Ectodermal cell (in vitro differentiated cells): ENCODE results near the gene ANP32A.

Experiments used
- H3K27ac ChIP-seq: 2 replicates; pipeline ENCODE4 v1.7.0; 2013; ENCODE audit warnings: mild to moderate bottlenecking, low read depth, low read length; ENCODE audit not compliant: insufficient read depth, poor library complexity, severe bottlenecking
- H3K27me3 ChIP-seq: 2 replicates; pipeline ENCODE4 v1.7.0; 2013; ENCODE audit warnings: mild to moderate bottlenecking, low read length; ENCODE audit not compliant: insufficient read depth, control insufficient read depth, poor library complexity, severe bottlenecking
- H3K36me3 ChIP-seq: one replicate; pipeline ENCODE4 v1.7.0; 2013; ENCODE audit warnings: low read length; ENCODE audit not compliant: control insufficient read depth, insufficient read depth
- H3K4me1 ChIP-seq: one replicate; pipeline ENCODE4 v1.7.0; 2013; ENCODE audit warnings: low read length; ENCODE audit not compliant: control insufficient read depth, insufficient read depth
- H3K4me3 ChIP-seq: 2 replicates; pipeline ENCODE4 v1.7.0; 2013; ENCODE audit warnings: low read depth, low read length, control low read depth; ENCODE audit not compliant: insufficient read depth
- H3K9me3 ChIP-seq: 2 replicates; pipeline ENCODE4 v1.7.0; 2013; ENCODE audit warnings: mild to moderate bottlenecking, low read length, moderate library complexity; ENCODE audit not compliant: control insufficient read depth
- WGBS, 2 experiments: methylation state at CpG; one replicate each; pipeline ENCODE4 v1.1.7; 2013; ENCODE audit warnings: missing lambda C conversion rate in 2 of 2; 5-methylcytosine and 5-hydroxymethylcytosine counted together

Gene ANP32A

DNA sequence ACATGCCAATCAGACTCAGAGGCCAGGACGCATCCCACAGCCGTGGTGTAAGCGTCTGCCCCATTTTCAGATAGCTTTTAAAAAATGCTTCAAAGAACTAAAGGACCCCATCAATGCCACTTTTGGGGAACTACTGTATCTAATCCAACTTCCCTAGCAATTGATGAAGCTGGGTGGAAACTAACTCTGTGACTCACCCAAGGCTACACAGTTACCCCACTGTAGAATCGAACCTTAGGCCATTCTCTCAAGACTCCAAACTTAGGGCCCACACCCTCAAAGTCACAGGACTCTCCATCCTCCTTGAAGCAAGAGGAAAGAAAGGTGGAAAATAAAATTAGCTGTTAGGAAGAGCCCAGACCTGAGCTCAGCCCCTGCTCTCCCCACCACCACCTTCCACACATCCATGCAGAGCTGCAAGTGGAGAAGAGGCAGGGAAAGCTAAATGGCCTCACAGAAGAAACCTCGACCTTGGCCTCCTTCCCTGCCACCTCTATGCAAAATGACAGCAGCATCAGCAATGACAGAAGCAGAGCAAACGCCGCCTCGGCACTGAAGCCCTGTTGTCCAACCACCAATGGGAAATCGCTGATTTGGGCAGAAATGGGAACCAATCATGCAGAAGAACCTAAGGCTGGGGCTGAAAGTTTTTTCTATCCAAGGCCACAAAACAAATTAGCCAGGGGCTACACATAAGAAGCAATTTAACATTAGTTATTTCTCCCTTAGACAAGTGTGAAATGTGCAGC lies 22.2 kb downstream of the ANP32A start:
- no peaks in the 10 kb centered on the region for H3K36me3 ChIP-seq
- no peaks in the 10 kb centered on the region for H3K9me3 ChIP-seq
- 91% methylated on average over 9 of the region's 9 CpGs for WGBS, 2 experiments
- H3K27ac ChIP-seq, result no peak overlapping the region
- H3K27me3 ChIP-seq, result no peaks in the 10 kb centered on the region
- H3K4me3 ChIP-seq, result no peak overlapping the region
- H3K4me1 ChIP-seq, result peaks cover 38% of the 10 kb centered on the region

DNA sequence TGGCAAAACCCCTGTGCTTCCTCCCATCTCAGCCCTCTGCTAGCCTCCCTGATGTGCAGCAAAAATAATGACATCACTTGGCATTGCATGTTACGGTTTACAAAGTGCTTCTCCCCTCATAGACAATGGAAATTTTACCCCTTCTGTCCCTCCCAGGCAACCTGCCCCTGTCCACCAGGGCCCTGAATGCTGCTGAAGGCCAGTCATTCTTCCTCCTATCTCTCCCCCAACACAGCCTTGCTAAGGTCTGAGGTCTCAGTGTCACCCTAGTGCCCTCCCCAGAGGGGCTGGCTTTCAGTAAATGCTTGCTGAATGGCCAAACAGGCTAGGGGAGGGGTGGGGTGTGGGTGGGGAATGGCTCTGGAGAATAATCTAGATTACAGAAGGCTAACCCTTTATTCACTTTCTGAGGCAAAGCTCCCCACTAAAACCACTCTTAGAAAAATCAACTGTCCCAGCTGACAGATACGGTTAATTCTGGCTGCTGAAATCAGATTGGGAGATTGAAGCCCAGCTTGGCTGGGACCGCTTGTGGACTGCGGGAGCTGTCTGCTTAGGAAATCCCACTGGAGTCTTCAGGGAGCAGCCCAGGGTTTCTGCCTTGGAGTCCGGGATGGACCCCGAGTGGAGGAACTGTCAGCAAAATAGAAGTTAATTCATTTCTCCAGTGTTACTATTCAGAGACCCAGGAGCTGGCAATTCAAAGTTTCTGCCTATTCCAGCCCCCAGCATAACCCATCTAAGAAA lies 22.9 kb downstream of the ANP32A start:
- WGBS, 2 experiments, result 91 to 92% methylated on average over 6 of the region's 6 CpGs
- Histone ChIP-seq H3K36me3 (no peaks in the 10 kb centered on the region), H3K4me3 (no peak overlapping the region), H3K27me3 (no peaks in the 10 kb centered on the region), H3K27ac (no peak overlapping the region), H3K4me1 (peaks cover 44% of the 10 kb centered on the region), H3K9me3 (no peaks in the 10 kb centered on the region)

GRCh38 chr15:68797191-68797590 lies 23.5 kb downstream of the ANP32A start:
- 93% methylated on average over 3 of the region's 3 CpGs for WGBS, 2 experiments
- H3K4me1 ChIP-seq, result peaks cover 50% of the 10 kb centered on the region
- no peak overlapping the region for H3K4me3 ChIP-seq
- no peaks in the 10 kb centered on the region for H3K27me3 ChIP-seq
- no peak overlapping the region for H3K27ac ChIP-seq
- H3K36me3 ChIP-seq, result no peaks in the 10 kb centered on the region
- no peaks in the 10 kb centered on the region for H3K9me3 ChIP-seq

- H3K9me3 ChIP-seq, result no peaks in the 10 kb centered on the region
- WGBS, 2 experiments, result 95 to 97% methylated on average over 6 of the region's 6 CpGs
- no peak overlapping the region for H3K27ac ChIP-seq
- peaks cover 56% of the 10 kb centered on the region for H3K4me1 ChIP-seq
- H3K27me3 ChIP-seq, result no peaks in the 10 kb centered on the region
- H3K36me3 ChIP-seq, result no peaks in the 10 kb centered on the region
- H3K4me3 ChIP-seq, result no peak overlapping the region
These were observed 24.1 kb downstream of the ANP32A start for GRCh38 chr15:68796576-68796975.

GRCh38 chr15:68795298-68795848 lies 25.3 kb downstream of the ANP32A start:
- Histone ChIP-seq H3K27me3 (no peaks in the 10 kb centered on the region), H3K4me3 (no peak overlapping the region), H3K27ac (peak overlapping the region; percentile 74), H3K4me1 (peaks cover 68% of the 10 kb centered on the region), H3K36me3 (no peaks in the 10 kb centered on the region), H3K9me3 (no peaks in the 10 kb centered on the region)
- WGBS, 2 experiments, result 3 to 4% methylated on average over 20 of the region's 20 CpGs

DNA sequence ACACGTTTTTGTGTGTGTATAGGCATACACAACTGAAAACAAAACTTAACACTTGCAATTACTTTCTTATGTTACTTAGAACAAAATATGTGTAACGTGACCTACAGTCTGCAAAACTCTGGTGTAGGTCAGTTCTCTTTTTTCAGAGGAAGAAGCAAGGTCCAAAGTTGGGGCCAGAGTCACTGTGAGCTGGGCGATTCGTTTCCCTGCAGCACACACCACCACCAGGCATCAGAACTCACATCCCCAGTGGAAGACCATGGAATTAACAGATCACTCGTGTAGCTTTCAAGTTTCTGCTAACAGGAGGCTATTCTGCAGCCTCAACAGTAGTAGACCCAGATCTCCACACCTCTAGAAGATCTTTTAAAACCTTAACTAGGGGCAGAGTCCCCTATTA lies 25.8 kb downstream of the ANP32A start:
- WGBS, 2 experiments, result 77 to 80% methylated on average over 5 of the region's 5 CpGs
- H3K9me3 ChIP-seq, result no peaks in the 10 kb centered on the region
- no peaks in the 10 kb centered on the region for H3K36me3 ChIP-seq
- H3K27me3 ChIP-seq, result no peaks in the 10 kb centered on the region
- peaks cover 73% of the 10 kb centered on the region for H3K4me1 ChIP-seq
- H3K27ac ChIP-seq, result no peak overlapping the region
- H3K4me3 ChIP-seq, result no peak overlapping the region

- Histone ChIP-seq H3K36me3 (no peaks in the 10 kb centered on the region), H3K9me3 (no peaks in the 10 kb centered on the region), H3K27me3 (no peaks in the 10 kb centered on the region), H3K27ac (no peak overlapping the region), H3K4me1 (peaks cover 79% of the 10 kb centered on the region), H3K4me3 (no peak overlapping the region)
- WGBS, 2 experiments, result 87 to 91% methylated on average over 4 of the region's 4 CpGs
These were observed 26.4 kb downstream of the ANP32A start for GRCh38 chr15:68794307-68794706.

GRCh38 chr15:68793776-68794175 lies 26.9 kb downstream of the ANP32A start:
- Histone ChIP-seq H3K27ac (no peak overlapping the region), H3K4me3 (no peak overlapping the region), H3K4me1 (peaks cover 81% of the 10 kb centered on the region), H3K9me3 (no peaks in the 10 kb centered on the region), H3K36me3 (no peaks in the 10 kb centered on the region), H3K27me3 (no peaks in the 10 kb centered on the region)
- 89 to 95% methylated on average over 6 of the region's 6 CpGs for WGBS, 2 experiments

- Histone ChIP-seq H3K4me3 (no peak overlapping the region), H3K27ac (no peak overlapping the region), H3K36me3 (no peaks in the 10 kb centered on the region), H3K27me3 (no peaks in the 10 kb centered on the region), H3K4me1 (peaks cover 76% of the 10 kb centered on the region), H3K9me3 (no peaks in the 10 kb centered on the region)
- WGBS, 2 experiments, result 85 to 88% methylated on average over 14 of the region's 14 CpGs
These were observed 27.6 kb downstream of the ANP32A start for GRCh38 chr15:68792901-68793766.
